ENCODE measurements around the gene PTPRN2. TPM values are rescaled to one million over a fixed set of nuclear protein-coding genes. Genes with fewer than 3 reads are reported as not detected.

The PTPRN2 gene
- total and polyA plus RNA-seq, 9 of the 15 experiments (the other 6 are each of a cell fraction or from before 2014, with no cell fraction given), result not detected

GRCh38 chr7:157751951-157752673 lies 835.5 kb downstream of the PTPRN2 start:
- TF ChIP-seq ZSCAN29 (IDR thresholded peaks at IDR 0.05) (no peak), THRA (IDR thresholded peaks at IDR 0.05) (no peak), KHSRP (IDR thresholded peaks at IDR 0.05) (no peak), RBM14 (IDR thresholded peaks at IDR 0.05; ENCODE audit: borderline replicate concordance, insufficient read depth, low read depth, low read length) (no peak), CBFB (CRISPR knock-in tag; IDR thresholded peaks at IDR 0.05) (no peak), ZNF217 (CRISPR knock-in tag; IDR thresholded peaks at IDR 0.05) (no peak), PTRF (tag; IDR thresholded peaks at IDR 0.05) (no peak), ZNF124 (CRISPR knock-in tag; IDR thresholded peaks at IDR 0.05) (no peak), ZBTB12 (CRISPR knock-in tag; IDR thresholded peaks at IDR 0.05) (no peak), ZNF354B (CRISPR knock-in tag; IDR thresholded peaks at IDR 0.05) (no peak), ZNF143 (CRISPR knock-in tag; IDR thresholded peaks at IDR 0.05) (no peak)
- TF ChIP-seq, protein P1, sequence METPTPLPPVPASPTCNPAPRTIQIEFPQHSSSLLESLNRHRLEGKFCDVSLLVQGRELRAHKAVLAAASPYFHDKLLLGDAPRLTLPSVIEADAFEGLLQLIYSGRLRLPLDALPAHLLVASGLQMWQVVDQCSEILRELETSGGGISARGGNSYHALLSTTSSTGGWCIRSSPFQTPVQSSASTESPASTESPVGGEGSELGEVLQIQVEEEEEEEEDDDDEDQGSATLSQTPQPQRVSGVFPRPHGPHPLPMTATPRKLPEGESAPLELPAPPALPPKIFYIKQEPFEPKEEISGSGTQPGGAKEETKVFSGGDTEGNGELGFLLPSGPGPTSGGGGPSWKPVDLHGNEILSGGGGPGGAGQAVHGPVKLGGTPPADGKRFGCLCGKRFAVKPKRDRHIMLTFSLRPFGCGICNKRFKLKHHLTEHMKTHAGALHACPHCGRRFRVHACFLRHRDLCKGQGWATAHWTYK (CRISPR knock-in tag; IDR thresholded peaks at IDR 0.05), result no peak

More at GRCh38 chr7:157751951-157752673, 835.5 kb downstream of the PTPRN2 start:
- no peak for FAIRE-seq
- no peak overlapping the region for H3K4me3 ChIP-seq
- CTCF ChIA-PET (ENCODE audit: low intra/inter-chr PET ratio), result no interaction called here
- H3K9me1 ChIP-seq (ENCODE audit: control insufficient read depth, insufficient read depth, low read length), result peaks cover 3% of the 10 kb centered on the region
- H3K27ac ChIP-seq (ENCODE audit: extremely low read depth, low read depth, low read length), result no peak overlapping the region
- no peaks in the 10 kb centered on the region for H3K36me3 ChIP-seq (ENCODE audit: control insufficient read depth, insufficient read depth, low read length)
- H3K27me3 ChIP-seq (ENCODE audit: control insufficient read depth in 2 of 2, insufficient read depth in 2 of 2, low read length in 2 of 2), result peaks cover 48 to 62% of the 10 kb centered on the region in 2 experiments; a peak in 4 of 5 replicates
- WGBS (ENCODE audit: insufficient coverage, low coverage, missing lambda C conversion rate), result 6% methylated on average over 27 of the region's 27 CpGs
- H3K4me1 ChIP-seq (replicated peaks in 1 of 2; ENCODE audit: control insufficient read depth in 2 of 2, insufficient read depth in 2 of 2, low read length in 2 of 2), result peaks cover 0 to 12% of the 10 kb centered on the region in 2 experiments; a peak in 2 of 5 replicates
- no peak overlapping the region for H2AFZ ChIP-seq (ENCODE audit: low read depth, low read length)
- no peak for DNase-seq (ENCODE audit: extremely low read depth in 1 of 4, low spot score in 3 of 4)
- intact Hi-C loops (cut with micrococcal nuclease), result no loop called here
- H4K20me1 ChIP-seq (replicated peaks; ENCODE audit: control insufficient read depth, insufficient read depth, low read length), result peaks cover 16% of the 10 kb centered on the region
- no TSS peak for BruUV-seq (replicated peaks)
- POLR2A ChIA-PET, result interaction anchor here (1.0 kb wide), 1 partner anchor 61 kb away, joined by 3 read pairs; no protein-coding TSS in a partner anchor
- in situ Hi-C loops (cut with MboI), result no loop called here
- ATAC-seq, result peak; percentile 33; the same call in 1 of the 3 replicates
- H3K4me2 ChIP-seq (ENCODE audit: insufficient read depth, low read length), result no peak overlapping the region
- peak overlapping the region in 1 of 2 experiments; percentile 45; a peak in 1 of 4 replicates for H3K9ac ChIP-seq (ENCODE audit: insufficient read depth in 1 of 2, low read depth in 2 of 2, low read length in 2 of 2)
- H3K9me3 ChIP-seq (replicated peaks; ENCODE audit: control insufficient read depth, insufficient read depth, low read depth, low read length), result no peaks in the 10 kb centered on the region
- no peaks in the 10 kb centered on the region for H3K79me2 ChIP-seq (ENCODE audit: control insufficient read depth, insufficient read depth, low read length)
